HCT116 (cell line): Measurements from ENCODE around the gene GABPB1. TPM values are rescaled to one million over a fixed set of nuclear protein-coding genes. Genes with fewer than 3 reads are reported as not detected.

Experiments used
- ATAC-seq: fragments of 200-7000 bp; cut with Tn5 transposase; 2 replicates; pipeline ENCODE4 v1.9.1; 2020; ENCODE audit warnings: mild to moderate bottlenecking, moderate library complexity
- BruUV-seq: library from RNA; stranded (reverse); fragments of 400-500 nt; replicated peaks from 2 replicates; lab custom pipeline; 2021; lab: Mats Ljungman, UMichigan
- CTCF ChIA-PET: fragments of 300-600 bp; sonication (Branson Sonifier 250); formaldehyde crosslinking; loops from one replicate; lab custom pipeline; 2021; ENCODE audit warnings: antibody characterized with exemption; lab: Charles Lee
- POLR2A ChIA-PET: fragments of 300-600, 350-600 bp; sonication (Branson Sonifier 250); formaldehyde crosslinking; loops from one replicate; lab custom pipeline; 2021; ENCODE audit warnings: antibody characterized with exemption; lab: Charles Lee
- RAD21 ChIA-PET, 2 experiments: fragments of 300-600 bp; sonication (Branson Sonifier 250); formaldehyde crosslinking; loops; one replicate each; lab custom pipeline; 2023; ENCODE audit warnings: low total read pairs in 2 of 2; ENCODE audit not compliant: uncharacterized antibody in 2 of 2, unreplicated experiment in 2 of 2, low non-redundant PET in 1 of 2; lab: Charles Lee
- DNase-seq: peaks from one replicate; pipeline ENCODE4 v3.0.0-alpha.2; 2010; ENCODE audit warnings: low read depth, low spot score
- H2AFZ ChIP-seq: fragments of 200-600 bp; shearing (Covaris generic), sonication (generic); 2 replicates; pipeline ENCODE4 v1.6.1; 2017; ENCODE audit warnings: low read depth, mixed run types, mixed read lengths, antibody characterized with exemption, low read length; ENCODE audit not compliant: poor library complexity, severe bottlenecking
- H3K27ac ChIP-seq: 2 replicates; pipeline ENCODE4 v1.5.1; 2012; ENCODE audit warnings: low read depth, low read length
- H3K27me3 ChIP-seq: fragments of 200-600 bp; sonication (generic); 2 replicates; pipeline ENCODE4 v1.6.1; 2016; ENCODE audit warnings: mixed run types, low read length, mixed read lengths; ENCODE audit not compliant: insufficient read depth
- H3K36me3 ChIP-seq, 2 experiments: fragments of 200-500 bp in 1 of 2; fragments of 200-600 bp in 1 of 2; sonication (Bioruptor generic) in 1 of 2; sonication (generic) in 1 of 2; 2 replicates each; pipeline versions ENCODE4 v1.5.1 to v1.6.1; 2014 to 2016; ENCODE audit warnings: low read length in 2 of 2, inconsistent platforms in 1 of 2, mixed read lengths in 1 of 2, mixed run types in 1 of 2; ENCODE audit not compliant: insufficient read depth in 2 of 2, control insufficient read depth in 1 of 2
- H3K4me1 ChIP-seq, 2 experiments: fragments of 200-600 bp in 1 of 2; sonication (generic) in 1 of 2; 2 replicates each; pipeline versions ENCODE4 v1.5.1 to v1.6.1; 2012 to 2017; ENCODE audit warnings: low read length in 2 of 2, inconsistent platforms in 1 of 2, mild to moderate bottlenecking in 1 of 2, mixed read lengths in 1 of 2, mixed run types in 1 of 2, moderate library complexity in 1 of 2; ENCODE audit not compliant: insufficient read depth in 2 of 2, control insufficient read depth in 1 of 2
- H3K4me2 ChIP-seq: fragments of 200-600 bp; sonication (generic); 2 replicates; pipeline ENCODE4 v1.6.1; 2017; ENCODE audit warnings: mixed run types, low read length, mixed read lengths
- H3K4me3 ChIP-seq, 2 experiments: fragments of 200-600 bp in 1 of 2; sonication (generic) in 1 of 2; replicated peaks in 1 of 2; 2 replicates each; pipeline ENCODE4 v1.5.1; 2011 to 2016; ENCODE audit warnings: low read length in 2 of 2, control low read depth in 1 of 2, low read depth in 1 of 2, mild to moderate bottlenecking in 1 of 2, mixed read lengths in 1 of 2, mixed run types in 1 of 2
- H3K79me2 ChIP-seq: fragments of 200-600 bp; sonication (generic); 2 replicates; pipeline ENCODE4 v1.6.1; 2017; ENCODE audit warnings: mild to moderate bottlenecking, mixed run types, low read length, moderate library complexity, mixed read lengths; ENCODE audit not compliant: insufficient read depth
- H3K9ac ChIP-seq: fragments of 200-600 bp; sonication (generic); 2 replicates; pipeline ENCODE4 v1.6.1; 2016; ENCODE audit warnings: low read length, mixed read lengths
- H3K9me2 ChIP-seq: fragments of 200-600 bp; sonication (generic), shearing (Covaris generic); 2 replicates; pipeline ENCODE4 v1.6.1; 2017; ENCODE audit warnings: mixed run types, mild to moderate bottlenecking, moderate library complexity; ENCODE audit not compliant: insufficient read depth
- H3K9me3 ChIP-seq, 2 experiments: fragments of 200-500 bp in 1 of 2; fragments of 200-600 bp in 1 of 2; sonication (Bioruptor generic) in 1 of 2; sonication (generic) in 1 of 2; 2 replicates each; pipeline ENCODE4 v1.6.1; 2014 to 2017; ENCODE audit warnings: low read length in 2 of 2, mixed read lengths in 2 of 2, inconsistent platforms in 1 of 2, low read depth in 1 of 2, mild to moderate bottlenecking in 1 of 2, mixed run types in 1 of 2, moderate library complexity in 1 of 2; ENCODE audit not compliant: control insufficient read depth in 1 of 2, insufficient read depth in 1 of 2
- H4K20me1 ChIP-seq: fragments of 200-600 bp; sonication (generic), shearing (Covaris generic); 2 replicates; pipeline ENCODE4 v1.6.1; 2017; ENCODE audit warnings: mixed run types, mild to moderate bottlenecking, moderate library complexity; ENCODE audit not compliant: insufficient read depth
- CBX3 ChIP-seq: IDR thresholded peaks from 2 replicates; pipeline ENCODE4 v1.6.1; 2012; ENCODE audit warnings: low read depth
- ELF1 ChIP-seq: IDR thresholded peaks from 2 replicates; pipeline ENCODE4 v1.6.1; 2012; ENCODE audit warnings: low read depth, borderline replicate concordance
- EZH2 ChIP-seq: fragments of 200-600 bp; sonication (generic); IDR thresholded peaks from 2 replicates; pipeline ENCODE4 v1.6.1; 2017; ENCODE audit warnings: antibody characterized with exemption, mixed run types
- EZH2phosphoT487 ChIP-seq: fragments of 200-600 bp; IDR thresholded peaks from 2 replicates; pipeline ENCODE4 v1.6.1; 2018; ENCODE audit warnings: antibody characterized with exemption, borderline replicate concordance
- JUND ChIP-seq: IDR thresholded peaks from 2 replicates; pipeline ENCODE4 v1.6.1; 2012
- POLR2A ChIP-seq: IDR thresholded peaks from 2 replicates; pipeline ENCODE4 v1.7.0; 2011; ENCODE audit warnings: borderline replicate concordance; ENCODE audit not compliant: insufficient read depth, insufficient read length; ENCODE audit errors: extremely low read depth
- POLR2AphosphoS5 ChIP-seq: IDR thresholded peaks from 2 replicates; pipeline ENCODE4 v1.6.1; 2011; ENCODE audit warnings: mild to moderate bottlenecking, low read depth, low read length, moderate library complexity
- RAD21 ChIP-seq: IDR thresholded peaks from 2 replicates; pipeline ENCODE4 v1.6.1; 2012; ENCODE audit warnings: low read depth, mild to moderate bottlenecking
- SIN3A ChIP-seq: IDR thresholded peaks from 2 replicates; pipeline ENCODE4 v1.6.1; 2012; ENCODE audit warnings: low read depth
- SP1 ChIP-seq: IDR thresholded peaks from 2 replicates; pipeline ENCODE4 v1.6.1; 2012; ENCODE audit warnings: low read depth
- SRF ChIP-seq: IDR thresholded peaks from 2 replicates; pipeline ENCODE4 v1.6.1; 2012; ENCODE audit warnings: low read depth
- TCF7L2 ChIP-seq: IDR thresholded peaks from 2 replicates; pipeline ENCODE4 v1.7.0; 2011; ENCODE audit warnings: borderline replicate concordance, inconsistent platforms; ENCODE audit not compliant: insufficient read depth, insufficient read length; ENCODE audit errors: extremely low read depth
- ZFX ChIP-seq: fragments of 450-650 bp; IDR thresholded peaks from 2 replicates; pipeline ENCODE4 v1.6.1; 2017
- ZNF274 ChIP-seq: fragments of 200-500 bp; sonication (Bioruptor generic); IDR thresholded peaks from 2 replicates; pipeline ENCODE4 v1.6.1; 2014; ENCODE audit warnings: mild to moderate bottlenecking, low read depth, low read length, inconsistent platforms
- intact Hi-C: fragments of 100-400 bp; cut with micrococcal nuclease; formaldehyde crosslinking; loops from 2 replicates; pipeline ENCODE4 v1.10.0; 2022
- total RNA-seq: library from RNA; stranded (reverse); gene quantifications from one replicate; pipeline ENCODE4 v1.2.1, GENCODE V29; 2021; ENCODE audit not compliant: unreplicated experiment
- TF ChIP-seq, protein P1 (sequence below): IDR thresholded peaks from 2 replicates; pipeline ENCODE4 v1.6.1; 2012
- TF ChIP-seq, protein P2 (sequence below), 3 experiments: fragments of 200-600 bp in 1 of 3; sonication (generic) in 1 of 3; IDR thresholded peaks in 2 of 3; conservative IDR thresholded peaks in 1 of 3; 2 replicates each; pipeline ENCODE4 v1.5.1; 2012 to 2017; ENCODE audit warnings: low read depth in 2 of 3, low read length in 2 of 3, antibody characterized with exemption in 1 of 3, borderline replicate concordance in 1 of 3, control low read depth in 1 of 3, mild to moderate bottlenecking in 1 of 3, mixed read lengths in 1 of 3, mixed run types in 1 of 3, moderate library complexity in 1 of 3; ENCODE audit not compliant: insufficient read depth in 1 of 3
- TF ChIP-seq, protein P3 (sequence below): IDR thresholded peaks from 2 replicates; pipeline ENCODE4 v1.6.1; 2011; ENCODE audit warnings: mild to moderate bottlenecking, low read length, moderate library complexity; ENCODE audit not compliant: insufficient replicate concordance; ENCODE audit errors: extremely low read depth
- TF ChIP-seq, protein P4 (sequence below): IDR thresholded peaks from 2 replicates; pipeline ENCODE4 v1.6.1; 2012; ENCODE audit warnings: low read depth

GABPB1 gene
- total RNA-seq, 1 experiment from 2014 or later = 20.1 TPM

DNA sequence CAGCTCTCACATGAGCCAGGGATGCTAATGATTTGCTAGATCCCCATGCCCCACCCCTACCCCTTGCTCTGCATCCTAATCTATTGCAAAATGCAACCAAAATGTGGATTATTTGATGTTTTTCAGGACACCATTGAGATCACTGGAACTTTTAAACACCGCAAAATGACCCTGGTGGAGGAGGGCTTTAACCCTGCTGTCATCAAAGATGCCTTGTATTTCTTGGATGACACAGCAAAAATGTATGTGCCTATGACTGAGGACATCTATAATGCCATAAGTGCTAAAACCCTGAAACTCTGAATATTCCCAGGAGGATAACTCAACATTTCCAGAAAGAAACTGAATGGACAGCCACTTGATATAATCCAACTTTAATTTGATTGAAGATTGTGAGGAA lies 119.2 kb downstream of the GABPB1 start:
- Histone ChIP-seq H3K9ac (no peak overlapping the region), H3K27ac (no peak overlapping the region), H3K4me3 (no peak overlapping the region), H3K4me1 (no peaks in the 10 kb centered on the region), H4K20me1 (no peaks in the 10 kb centered on the region), H2AFZ (no peak overlapping the region), H3K27me3 (no peaks in the 10 kb centered on the region), H3K36me3 (no peaks in the 10 kb centered on the region), H3K4me2 (no peak overlapping the region), H3K9me3 (no peaks in the 10 kb centered on the region), H3K9me2 (no peaks in the 10 kb centered on the region), H3K79me2 (no peaks in the 10 kb centered on the region)
- BruUV-seq = no TSS peak
- intact Hi-C loops = no loop called here
- POLR2A ChIA-PET = no interaction called here
- CTCF ChIA-PET = no interaction called here
- no peak for ATAC-seq
- TF ChIP-seq SIN3A (no peak), ELF1 (no peak), ZNF274 (no peak), EZH2phosphoT487 (no peak), POLR2A (no peak), SRF (no peak), CBX3 (no peak), EZH2 (no peak), TCF7L2 (no peak), JUND (no peak), RAD21 (no peak), SP1 (no peak), POLR2AphosphoS5 (no peak), ZFX (no peak)
- TF ChIP-seq, protein P1, sequence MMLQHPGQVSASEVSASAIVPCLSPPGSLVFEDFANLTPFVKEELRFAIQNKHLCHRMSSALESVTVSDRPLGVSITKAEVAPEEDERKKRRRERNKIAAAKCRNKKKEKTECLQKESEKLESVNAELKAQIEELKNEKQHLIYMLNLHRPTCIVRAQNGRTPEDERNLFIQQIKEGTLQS = no peak
- TF ChIP-seq, protein P2, sequence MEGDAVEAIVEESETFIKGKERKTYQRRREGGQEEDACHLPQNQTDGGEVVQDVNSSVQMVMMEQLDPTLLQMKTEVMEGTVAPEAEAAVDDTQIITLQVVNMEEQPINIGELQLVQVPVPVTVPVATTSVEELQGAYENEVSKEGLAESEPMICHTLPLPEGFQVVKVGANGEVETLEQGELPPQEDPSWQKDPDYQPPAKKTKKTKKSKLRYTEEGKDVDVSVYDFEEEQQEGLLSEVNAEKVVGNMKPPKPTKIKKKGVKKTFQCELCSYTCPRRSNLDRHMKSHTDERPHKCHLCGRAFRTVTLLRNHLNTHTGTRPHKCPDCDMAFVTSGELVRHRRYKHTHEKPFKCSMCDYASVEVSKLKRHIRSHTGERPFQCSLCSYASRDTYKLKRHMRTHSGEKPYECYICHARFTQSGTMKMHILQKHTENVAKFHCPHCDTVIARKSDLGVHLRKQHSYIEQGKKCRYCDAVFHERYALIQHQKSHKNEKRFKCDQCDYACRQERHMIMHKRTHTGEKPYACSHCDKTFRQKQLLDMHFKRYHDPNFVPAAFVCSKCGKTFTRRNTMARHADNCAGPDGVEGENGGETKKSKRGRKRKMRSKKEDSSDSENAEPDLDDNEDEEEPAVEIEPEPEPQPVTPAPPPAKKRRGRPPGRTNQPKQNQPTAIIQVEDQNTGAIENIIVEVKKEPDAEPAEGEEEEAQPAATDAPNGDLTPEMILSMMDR (IDR thresholded peaks at IDR 0.05 in 2 of 3, conservative IDR thresholded peaks at IDR 0.05 in 1 of 3; ENCODE audit: borderline replicate concordance in 1 of 3, insufficient read depth in 1 of 3, low read depth in 2 of 3, low read length in 2 of 3) = no peak
- TF ChIP-seq, protein P3, sequence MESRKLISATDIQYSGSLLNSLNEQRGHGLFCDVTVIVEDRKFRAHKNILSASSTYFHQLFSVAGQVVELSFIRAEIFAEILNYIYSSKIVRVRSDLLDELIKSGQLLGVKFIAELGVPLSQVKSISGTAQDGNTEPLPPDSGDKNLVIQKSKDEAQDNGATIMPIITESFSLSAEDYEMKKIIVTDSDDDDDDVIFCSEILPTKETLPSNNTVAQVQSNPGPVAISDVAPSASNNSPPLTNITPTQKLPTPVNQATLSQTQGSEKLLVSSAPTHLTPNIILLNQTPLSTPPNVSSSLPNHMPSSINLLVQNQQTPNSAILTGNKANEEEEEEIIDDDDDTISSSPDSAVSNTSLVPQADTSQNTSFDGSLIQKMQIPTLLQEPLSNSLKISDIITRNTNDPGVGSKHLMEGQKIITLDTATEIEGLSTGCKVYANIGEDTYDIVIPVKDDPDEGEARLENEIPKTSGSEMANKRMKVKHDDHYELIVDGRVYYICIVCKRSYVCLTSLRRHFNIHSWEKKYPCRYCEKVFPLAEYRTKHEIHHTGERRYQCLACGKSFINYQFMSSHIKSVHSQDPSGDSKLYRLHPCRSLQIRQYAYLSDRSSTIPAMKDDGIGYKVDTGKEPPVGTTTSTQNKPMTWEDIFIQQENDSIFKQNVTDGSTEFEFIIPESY = no peak
- TF ChIP-seq, protein P4, sequence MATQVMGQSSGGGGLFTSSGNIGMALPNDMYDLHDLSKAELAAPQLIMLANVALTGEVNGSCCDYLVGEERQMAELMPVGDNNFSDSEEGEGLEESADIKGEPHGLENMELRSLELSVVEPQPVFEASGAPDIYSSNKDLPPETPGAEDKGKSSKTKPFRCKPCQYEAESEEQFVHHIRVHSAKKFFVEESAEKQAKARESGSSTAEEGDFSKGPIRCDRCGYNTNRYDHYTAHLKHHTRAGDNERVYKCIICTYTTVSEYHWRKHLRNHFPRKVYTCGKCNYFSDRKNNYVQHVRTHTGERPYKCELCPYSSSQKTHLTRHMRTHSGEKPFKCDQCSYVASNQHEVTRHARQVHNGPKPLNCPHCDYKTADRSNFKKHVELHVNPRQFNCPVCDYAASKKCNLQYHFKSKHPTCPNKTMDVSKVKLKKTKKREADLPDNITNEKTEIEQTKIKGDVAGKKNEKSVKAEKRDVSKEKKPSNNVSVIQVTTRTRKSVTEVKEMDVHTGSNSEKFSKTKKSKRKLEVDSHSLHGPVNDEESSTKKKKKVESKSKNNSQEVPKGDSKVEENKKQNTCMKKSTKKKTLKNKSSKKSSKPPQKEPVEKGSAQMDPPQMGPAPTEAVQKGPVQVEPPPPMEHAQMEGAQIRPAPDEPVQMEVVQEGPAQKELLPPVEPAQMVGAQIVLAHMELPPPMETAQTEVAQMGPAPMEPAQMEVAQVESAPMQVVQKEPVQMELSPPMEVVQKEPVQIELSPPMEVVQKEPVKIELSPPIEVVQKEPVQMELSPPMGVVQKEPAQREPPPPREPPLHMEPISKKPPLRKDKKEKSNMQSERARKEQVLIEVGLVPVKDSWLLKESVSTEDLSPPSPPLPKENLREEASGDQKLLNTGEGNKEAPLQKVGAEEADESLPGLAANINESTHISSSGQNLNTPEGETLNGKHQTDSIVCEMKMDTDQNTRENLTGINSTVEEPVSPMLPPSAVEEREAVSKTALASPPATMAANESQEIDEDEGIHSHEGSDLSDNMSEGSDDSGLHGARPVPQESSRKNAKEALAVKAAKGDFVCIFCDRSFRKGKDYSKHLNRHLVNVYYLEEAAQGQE = no peak
- RAD21 ChIA-PET = no interaction called here
- no peak for DNase-seq
